ENCODE results near the gene EGR2.
"Not testable (repeated sequence)": the region's sequence is repeated elsewhere in the genome, so short reads cannot be mapped to it uniquely, and the experiment has no call there.

EGR2 gene

GRCh38 chr10:62790571-62790970 is 25.6 kb downstream of the EGR2 start:
- H3K4me3 ChIP-seq (ENCODE audit: low read depth in 1 of 2, low read length in 2 of 2): no peak overlapping the region
- H3K9me3 ChIP-seq (ENCODE audit: insufficient read depth, low read length, severe bottlenecking): no peaks in the 10 kb centered on the region
- H3K4me2 ChIP-seq (ENCODE audit: insufficient read depth, low read length): no peak overlapping the region
- no peaks in the 10 kb centered on the region for H3K79me2 ChIP-seq (ENCODE audit: insufficient read depth, low read length)
- ATAC-seq (ENCODE audit: insufficient read depth, low read depth) (no peak), DNase-seq (no peak)
- H3K27me3 ChIP-seq (ENCODE audit: insufficient read depth, low read length, poor library complexity): peaks cover 2% of the 10 kb centered on the region
- no peak overlapping the region for H3K9ac ChIP-seq (ENCODE audit: low read depth, low read length)
- H4K20me1 ChIP-seq (ENCODE audit: insufficient read depth, low read length): no peaks in the 10 kb centered on the region
- H3K4me1 ChIP-seq (ENCODE audit: insufficient read depth, low read length): no peaks in the 10 kb centered on the region
- no peak overlapping the region for H3K27ac ChIP-seq (ENCODE audit: low read length)
- no peak overlapping the region for H2AFZ ChIP-seq (ENCODE audit: low read depth, low read length)
- no peak for TF ChIP-seq CTCF (IDR thresholded peaks at IDR 0.05; ENCODE audit: borderline replicate concordance, extremely low read depth, low read length, poor library complexity, severe bottlenecking)
- no peak for TF ChIP-seq EZH2 (IDR thresholded peaks at IDR 0.05; ENCODE audit: borderline replicate concordance, low read depth, low read length, severe bottlenecking)
- H3K36me3 ChIP-seq (ENCODE audit: insufficient read depth, low read length): no peaks in the 10 kb centered on the region

- Histone ChIP-seq H3K36me3 (ENCODE audit: insufficient read depth, low read length) (no peaks in the 10 kb centered on the region), H3K9ac (ENCODE audit: low read depth, low read length) (no peak overlapping the region), H2AFZ (ENCODE audit: low read depth, low read length) (no peak overlapping the region), H4K20me1 (ENCODE audit: insufficient read depth, low read length) (no peaks in the 10 kb centered on the region), H3K4me1 (ENCODE audit: insufficient read depth, low read length) (no peaks in the 10 kb centered on the region), H3K79me2 (ENCODE audit: insufficient read depth, low read length) (no peaks in the 10 kb centered on the region), H3K27ac (ENCODE audit: low read length) (no peak overlapping the region), H3K9me3 (ENCODE audit: insufficient read depth, low read length, severe bottlenecking) (no peaks in the 10 kb centered on the region), H3K4me2 (ENCODE audit: insufficient read depth, low read length) (no peak overlapping the region), H3K27me3 (ENCODE audit: insufficient read depth, low read length, poor library complexity) (no peaks in the 10 kb centered on the region), H3K4me3 (ENCODE audit: low read depth in 1 of 2, low read length in 2 of 2) (no peak overlapping the region)
- ATAC-seq (ENCODE audit: insufficient read depth, low read depth) (no peak), DNase-seq (no peak)
- TF ChIP-seq EZH2 (IDR thresholded peaks at IDR 0.05; ENCODE audit: borderline replicate concordance, low read depth, low read length, severe bottlenecking) (no peak), CTCF (IDR thresholded peaks at IDR 0.05; ENCODE audit: borderline replicate concordance, extremely low read depth, low read length, poor library complexity, severe bottlenecking) (no peak)
Measured at GRCh38 chr10:62790019-62790555, 26.1 kb downstream of the EGR2 start.

- Histone ChIP-seq H3K27ac (ENCODE audit: low read length) (no peak overlapping the region), H3K79me2 (ENCODE audit: insufficient read depth, low read length) (no peaks in the 10 kb centered on the region), H3K36me3 (ENCODE audit: insufficient read depth, low read length) (no peaks in the 10 kb centered on the region), H3K9me3 (ENCODE audit: insufficient read depth, low read length, severe bottlenecking) (no peaks in the 10 kb centered on the region), H3K9ac (ENCODE audit: low read depth, low read length) (no peak overlapping the region), H3K27me3 (ENCODE audit: insufficient read depth, low read length, poor library complexity) (no peaks in the 10 kb centered on the region), H4K20me1 (ENCODE audit: insufficient read depth, low read length) (no peaks in the 10 kb centered on the region), H3K4me3 (ENCODE audit: low read depth in 1 of 2, low read length in 2 of 2) (no peak overlapping the region), H3K4me2 (ENCODE audit: insufficient read depth, low read length) (no peak overlapping the region), H2AFZ (ENCODE audit: low read depth, low read length) (no peak overlapping the region), H3K4me1 (ENCODE audit: insufficient read depth, low read length) (no peaks in the 10 kb centered on the region)
- no peak for TF ChIP-seq EZH2 (IDR thresholded peaks at IDR 0.05; ENCODE audit: borderline replicate concordance, low read depth, low read length, severe bottlenecking)
- TF ChIP-seq CTCF (IDR thresholded peaks at IDR 0.05; ENCODE audit: borderline replicate concordance, extremely low read depth, low read length, poor library complexity, severe bottlenecking): no peak
- ATAC-seq (ENCODE audit: insufficient read depth, low read depth): no peak
- DNase-seq: no peak
Measured at GRCh38 chr10:62788861-62789467, 27.2 kb downstream of the EGR2 start.

GRCh38 chr10:62788285-62788684 is 27.9 kb downstream of the EGR2 start:
- not testable (repeated sequence) for H3K36me3 ChIP-seq (ENCODE audit: insufficient read depth, low read length); H3K79me2 ChIP-seq (ENCODE audit: insufficient read depth, low read length); H3K9me3 ChIP-seq (ENCODE audit: insufficient read depth, low read length, severe bottlenecking); H3K27ac ChIP-seq (ENCODE audit: low read length); H3K4me1 ChIP-seq (ENCODE audit: insufficient read depth, low read length); H3K9ac ChIP-seq (ENCODE audit: low read depth, low read length); H3K4me2 ChIP-seq (ENCODE audit: insufficient read depth, low read length); H2AFZ ChIP-seq (ENCODE audit: low read depth, low read length); H3K4me3 ChIP-seq (ENCODE audit: low read depth in 1 of 2, low read length in 2 of 2); H3K27me3 ChIP-seq (ENCODE audit: insufficient read depth, low read length, poor library complexity); H4K20me1 ChIP-seq (ENCODE audit: insufficient read depth, low read length); ATAC-seq (ENCODE audit: insufficient read depth, low read depth); DNase-seq

- not testable (repeated sequence) for DNase-seq; H3K4me3 ChIP-seq (ENCODE audit: low read depth in 1 of 2, low read length in 2 of 2); H3K27me3 ChIP-seq (ENCODE audit: insufficient read depth, low read length, poor library complexity); H3K4me2 ChIP-seq (ENCODE audit: insufficient read depth, low read length); H3K36me3 ChIP-seq (ENCODE audit: insufficient read depth, low read length); H3K9ac ChIP-seq (ENCODE audit: low read depth, low read length); H2AFZ ChIP-seq (ENCODE audit: low read depth, low read length); H3K79me2 ChIP-seq (ENCODE audit: insufficient read depth, low read length); H3K27ac ChIP-seq (ENCODE audit: low read length); ATAC-seq (ENCODE audit: insufficient read depth, low read depth); H4K20me1 ChIP-seq (ENCODE audit: insufficient read depth, low read length); H3K9me3 ChIP-seq (ENCODE audit: insufficient read depth, low read length, severe bottlenecking); H3K4me1 ChIP-seq (ENCODE audit: insufficient read depth, low read length)
Measured at GRCh38 chr10:62784537-62784936, 31.6 kb downstream of the EGR2 start.
